Right lobe of liver (tissue), 6 donors: ENCODE measurements around the gene PRRT1. TPM values are rescaled to one million over a fixed set of nuclear protein-coding genes. Genes with fewer than 3 reads are reported as not detected.
A peak's percentile ranks its signal among the peaks of the same experiment; 100 is the strongest.

ENCODE experiments used
- ATAC-seq, 4 donors: fragments of 200-7000 bp; cut with Tn5 transposase; one replicate each; pipeline ENCODE4 v1.9.1; 2020; ENCODE audit warnings: mild to moderate bottlenecking in 4 of 4, moderate library complexity in 4 of 4
- DNase-seq, 3 donors: peaks; one replicate each; pipeline ENCODE4 v3.0.0-alpha.2; 2020
- H3K27ac ChIP-seq, 3 donors: fragments of 200-600 bp; one replicate each; pipeline ENCODE4 v1.8.0; 2022
- H3K27me3 ChIP-seq, 2 donors: fragments of 200-600 bp; one replicate each; pipeline ENCODE4 v1.8.0; 2022
- H3K36me3 ChIP-seq, 4 donors: fragments of 200-600 bp; sonication (generic) in 1 of 4; one replicate each; pipeline versions ENCODE4 v1.5.1 to v1.8.0; 2017 to 2022; ENCODE audit warnings: control low read depth in 1 of 4
- H3K4me1 ChIP-seq, 4 donors: fragments of 200-600 bp; sonication (generic) in 1 of 4; one replicate each; pipeline versions ENCODE4 v1.5.1 to v1.8.0; 2017 to 2022; ENCODE audit warnings: control low read depth in 1 of 4
- H3K4me3 ChIP-seq, 3 donors: fragments of 200-600 bp; one replicate each; pipeline ENCODE4 v1.8.0; 2022
- H3K9me3 ChIP-seq, 4 donors: fragments of 200-600 bp; sonication (generic) in 1 of 4; one replicate each; pipeline versions ENCODE4 v1.5.1 to v1.8.0; 2017 to 2022; ENCODE audit warnings: control low read depth in 1 of 4
- POLR2A ChIP-seq: fragments of 450-650 bp; IDR thresholded peaks from one replicate; pipeline ENCODE4 v1.6.1; 2017; ENCODE audit warnings: antibody characterized with exemption, mild to moderate bottlenecking
- WGBS: methylation state at CpG from one replicate; pipeline ENCODE4 v1.1.6; 2018; ENCODE audit warnings: low coverage, low lambda C conversion rate; ENCODE audit not compliant: insufficient coverage; ENCODE audit errors: missing lambda C conversion rate; 5-methylcytosine and 5-hydroxymethylcytosine counted together
- intact Hi-C, 2 donors: fragments of 100-400 bp; cut with DNase I; formaldehyde crosslinking; loops; one replicate each; pipeline versions ENCODE4 v1.11.2 to v1.14.1; 2022
- total RNA-seq, 6 experiments: library from RNA; depleted of rRNA in 2 of 6; stranded (reverse); fragments of >200 nt in 2 of 6; fragmentation: NEBNext Ultra II Directional in 3 of 6; extraction: Animal tissue kit (Norgen Biotek cat#: 25700) in 3 of 6; gene quantifications; one replicate each; pipeline versions ENCODE4 v1.1.0 to v1.2.4, GENCODE V29; 2016 to 2023
- TF ChIP-seq, protein P1 (sequence below), 4 donors: fragments of 200-600 bp in 3 of 4; fragments of 450-650 bp in 1 of 4; IDR thresholded peaks; one replicate each; pipeline versions ENCODE4 v1.5.1 to v1.8.0; 2016 to 2022; ENCODE audit warnings: antibody characterized with exemption in 4 of 4, mild to moderate bottlenecking in 2 of 4
- donor health status: DM: no; HTN: yes; CAD: no.
- donor health status: DM: no; HTN: no; CAD: no.
- donor health status: DM: no; HTN: no; CAD: no.
- donor health status: DM: no; HTN: yes; CAD: no.
- donor health status: DM: no; HTN: yes; CAD: no.

Gene PRRT1
- total RNA-seq, 6 experiments from 2014 or later = 0.13 to 0.29 (median 0.24) TPM; not detected in 2

DNA sequence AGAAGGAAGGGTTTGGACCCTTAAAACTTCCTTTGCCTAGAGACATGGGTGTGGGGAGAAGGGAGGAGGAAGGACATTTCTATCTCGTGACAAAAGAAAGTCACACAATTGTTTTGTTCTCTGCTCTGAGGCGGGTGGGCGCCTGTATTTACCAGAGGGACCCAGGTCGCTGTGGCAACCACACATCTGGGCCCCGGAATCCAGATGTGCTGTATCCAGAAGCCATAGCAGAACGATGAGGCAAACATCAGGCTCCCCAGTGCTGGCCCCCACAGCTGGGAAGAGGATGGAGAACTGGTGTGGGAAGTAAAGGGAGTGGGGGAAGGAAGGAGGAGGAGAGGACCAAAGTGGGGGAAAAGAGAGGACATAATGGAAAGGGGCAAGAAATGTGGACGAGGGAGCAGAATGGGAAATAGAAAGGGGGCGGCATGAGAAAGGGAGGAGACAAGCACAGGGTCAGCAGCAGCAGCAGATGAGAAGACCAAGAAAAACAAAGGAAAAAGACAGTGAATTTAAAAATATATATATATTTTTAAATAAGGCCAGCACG is 39.2 kb downstream of the PRRT1 start:
- DNase-seq = no peak
- no peak for TF ChIP-seq POLR2A
- TF ChIP-seq, protein P1, sequence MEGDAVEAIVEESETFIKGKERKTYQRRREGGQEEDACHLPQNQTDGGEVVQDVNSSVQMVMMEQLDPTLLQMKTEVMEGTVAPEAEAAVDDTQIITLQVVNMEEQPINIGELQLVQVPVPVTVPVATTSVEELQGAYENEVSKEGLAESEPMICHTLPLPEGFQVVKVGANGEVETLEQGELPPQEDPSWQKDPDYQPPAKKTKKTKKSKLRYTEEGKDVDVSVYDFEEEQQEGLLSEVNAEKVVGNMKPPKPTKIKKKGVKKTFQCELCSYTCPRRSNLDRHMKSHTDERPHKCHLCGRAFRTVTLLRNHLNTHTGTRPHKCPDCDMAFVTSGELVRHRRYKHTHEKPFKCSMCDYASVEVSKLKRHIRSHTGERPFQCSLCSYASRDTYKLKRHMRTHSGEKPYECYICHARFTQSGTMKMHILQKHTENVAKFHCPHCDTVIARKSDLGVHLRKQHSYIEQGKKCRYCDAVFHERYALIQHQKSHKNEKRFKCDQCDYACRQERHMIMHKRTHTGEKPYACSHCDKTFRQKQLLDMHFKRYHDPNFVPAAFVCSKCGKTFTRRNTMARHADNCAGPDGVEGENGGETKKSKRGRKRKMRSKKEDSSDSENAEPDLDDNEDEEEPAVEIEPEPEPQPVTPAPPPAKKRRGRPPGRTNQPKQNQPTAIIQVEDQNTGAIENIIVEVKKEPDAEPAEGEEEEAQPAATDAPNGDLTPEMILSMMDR (IDR thresholded peaks at IDR 0.05) = no peak
- Histone ChIP-seq H3K9me3 (no peaks in the 10 kb centered on the region), H3K4me1 (peaks cover 0 to 7% (median 0%) of the 10 kb centered on the region in 4 donors), H3K36me3 (peaks cover 2 to 19% (median 11%) of the 10 kb centered on the region in 4 donors), H3K4me3 (no peak overlapping the region), H3K27ac (no peak overlapping the region), H3K27me3 (no peaks in the 10 kb centered on the region)
- 65% methylated on average over 7 of the region's 9 CpGs for WGBS
- no peak for ATAC-seq
- intact Hi-C loops = no loop called here

DNA sequence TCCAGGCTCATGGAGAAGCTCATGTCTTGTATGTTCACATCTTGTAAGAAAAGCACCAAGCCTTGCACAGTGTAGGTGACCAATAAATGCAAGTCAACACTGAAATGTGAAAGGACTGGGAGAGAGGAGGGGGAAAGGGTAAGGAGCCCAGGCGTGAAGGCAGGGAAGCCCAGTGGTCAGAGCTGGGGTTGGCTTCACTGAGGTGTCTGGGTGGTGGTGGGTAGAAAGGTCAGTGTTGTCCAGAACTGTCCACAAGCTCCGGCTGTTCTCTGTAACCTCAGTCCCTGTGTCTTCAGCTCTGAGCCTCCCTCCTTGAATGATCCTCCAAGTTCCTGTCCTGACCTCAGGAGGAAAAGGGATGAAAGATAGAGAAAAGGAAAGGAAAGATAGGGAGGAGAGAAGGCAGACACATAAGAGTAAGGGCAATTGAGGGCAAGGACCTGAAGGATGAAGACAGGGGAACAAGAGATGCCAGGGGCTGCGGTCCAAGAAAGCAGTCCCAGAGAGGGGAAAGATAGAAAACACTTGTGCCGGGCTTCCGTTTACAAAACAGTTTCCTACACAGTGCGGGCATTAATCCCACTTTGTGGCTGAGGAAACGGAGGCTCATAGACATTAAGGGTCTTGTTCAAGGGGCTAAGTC is 40.2 kb downstream of the PRRT1 start:
- Histone ChIP-seq H3K4me3 (no peak overlapping the region), H3K4me1 (peaks cover 0 to 7% (median 0%) of the 10 kb centered on the region in 4 donors), H3K9me3 (no peaks in the 10 kb centered on the region), H3K27ac (no peak overlapping the region), H3K36me3 (peaks cover 0 to 9% (median 4%) of the 10 kb centered on the region in 4 donors), H3K27me3 (no peaks in the 10 kb centered on the region)
- ATAC-seq (no peak), DNase-seq (no peak)
- intact Hi-C loops = no loop called here
- TF ChIP-seq, protein P1 (IDR thresholded peaks at IDR 0.05) = no peak
- TF ChIP-seq POLR2A = no peak
- 56% methylated on average over 7 of the region's 7 CpGs for WGBS

DNA sequence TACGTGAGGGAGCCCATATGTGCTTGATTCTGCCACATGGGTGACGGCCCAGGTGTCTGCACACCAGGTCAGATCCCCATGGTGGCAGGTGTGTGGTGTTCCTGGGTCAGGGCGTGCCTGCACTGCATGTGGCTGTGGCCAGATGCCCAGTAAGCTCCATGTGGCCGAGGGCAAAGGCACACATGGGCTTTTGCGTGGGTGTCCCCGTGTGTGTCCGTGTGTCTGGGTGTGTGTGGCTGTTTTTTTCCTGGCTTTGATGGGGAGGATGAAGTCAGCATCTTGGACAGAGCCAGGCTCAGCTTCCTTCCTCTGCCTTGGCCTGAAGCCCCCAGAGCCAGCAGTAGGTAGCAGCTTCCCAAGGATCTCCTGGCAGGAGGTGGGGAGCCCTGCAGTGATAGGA is 41.1 kb downstream of the PRRT1 start:
- no peak overlapping the region for H3K4me3 ChIP-seq
- TF ChIP-seq POLR2A = no peak
- TF ChIP-seq, protein P1 (IDR thresholded peaks at IDR 0.05) = no peak
- WGBS = 0% methylated on average over 1 of the region's 7 CpGs
- no peak overlapping the region for H3K27ac ChIP-seq
- H3K9me3 ChIP-seq = no peaks in the 10 kb centered on the region
- H3K4me1 ChIP-seq = peaks cover 0 to 7% (median 0%) of the 10 kb centered on the region in 4 donors
- H3K36me3 ChIP-seq = no peaks in the 10 kb centered on the region
- ATAC-seq (peak; percentile 32 to 66 (median 47)), DNase-seq (peak in 1 of 3 donors; percentile 69)
- no peaks in the 10 kb centered on the region for H3K27me3 ChIP-seq
- intact Hi-C loops = no loop called here

DNA sequence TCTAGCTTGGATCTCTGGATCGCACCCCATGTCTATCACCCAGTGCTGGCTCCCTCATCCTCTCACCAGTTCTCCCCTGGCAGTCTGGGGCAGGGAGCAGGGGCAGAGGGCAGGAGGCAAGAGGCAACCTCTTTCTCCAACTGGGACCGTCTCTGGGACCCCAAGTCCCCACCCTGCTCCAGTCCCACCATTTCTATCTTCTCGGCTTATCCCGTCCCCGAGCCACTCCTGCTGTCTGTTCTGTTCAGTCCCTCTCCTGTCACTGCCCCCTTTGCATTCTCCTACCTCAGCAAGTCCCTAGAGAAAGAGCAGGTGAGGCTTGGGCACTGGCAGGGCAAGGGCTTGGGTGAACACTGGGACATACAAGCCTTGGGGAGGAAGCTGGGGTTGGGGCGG is 42.0 kb downstream of the PRRT1 start:
- H3K4me1 ChIP-seq = peaks cover 0 to 7% (median 0%) of the 10 kb centered on the region in 4 donors
- no peaks in the 10 kb centered on the region for H3K9me3 ChIP-seq
- H3K36me3 ChIP-seq = no peaks in the 10 kb centered on the region
- 38% methylated on average over 6 of the region's 6 CpGs for WGBS
- no peak overlapping the region for H3K4me3 ChIP-seq
- no peak for DNase-seq
- ATAC-seq = no peak
- H3K27ac ChIP-seq = no peak overlapping the region
- H3K27me3 ChIP-seq = no peaks in the 10 kb centered on the region
- intact Hi-C loops = no loop called here
- no peak for TF ChIP-seq POLR2A
- TF ChIP-seq, protein P1 (IDR thresholded peaks at IDR 0.05) = no peak
